PC-3 (cell line): ENCODE measurements around the gene SRSF7. TPM values are rescaled to one million over a fixed set of nuclear protein-coding genes. Genes with fewer than 3 reads are reported as not detected.

Experiments used
- ATAC-seq: fragments of 200-7000 bp; cut with Tn5 transposase; 2 replicates; pipeline ENCODE4 v1.9.1; 2020; ENCODE audit warnings: mild to moderate bottlenecking, moderate library complexity
- BruUV-seq: library from RNA; stranded (reverse); fragments of 400-500 nt; replicated peaks from 2 replicates; lab custom pipeline; 2021; lab: Mats Ljungman, UMichigan
- CTCF ChIA-PET: fragments of 300-600 bp; sonication (Branson Sonifier 250); formaldehyde crosslinking; loops from one replicate; lab custom pipeline; 2022; ENCODE audit warnings: antibody characterized with exemption; lab: Charles Lee
- POLR2A ChIA-PET: fragments of 300-600 bp; sonication (Branson Sonifier 250); formaldehyde crosslinking; loops from one replicate; lab custom pipeline; 2022; ENCODE audit warnings: antibody characterized with exemption; ENCODE audit not compliant: unreplicated experiment; lab: Charles Lee
- DNase-seq: peaks from one replicate; pipeline ENCODE4 v3.0.0-alpha.2; 2015
- H2AFZ ChIP-seq: fragments of 300-600 bp; sonication (generic); 2 replicates; pipeline ENCODE4 v1.6.0; 2016; ENCODE audit warnings: antibody characterized with exemption, low read length
- H3F3A ChIP-seq: fragments of 300-600 bp; sonication (generic); one replicate; pipeline ENCODE4 v1.6.0; 2017; ENCODE audit warnings: antibody characterized with exemption, low read length, control low read depth, mild to moderate bottlenecking; ENCODE audit not compliant: unreplicated experiment
- H3K27ac ChIP-seq: fragments of 300-600 bp; sonication (generic); 2 replicates; pipeline ENCODE4 v1.5.1; 2016; ENCODE audit warnings: mild to moderate bottlenecking, low read length
- H3K27me3 ChIP-seq: fragments of 300-600 bp; sonication (generic); 2 replicates; pipeline ENCODE4 v1.6.1; 2016; ENCODE audit warnings: low read length, mixed read lengths
- H3K36me3 ChIP-seq: fragments of 300-600 bp; sonication (generic); 2 replicates; pipeline ENCODE4 v1.6.1; 2016; ENCODE audit warnings: low read depth, mixed run types, low read length, mixed read lengths
- H3K4me1 ChIP-seq: fragments of 300-600 bp; sonication (generic); 2 replicates; pipeline ENCODE4 v1.5.1; 2016; ENCODE audit warnings: low read length; ENCODE audit not compliant: insufficient read depth
- H3K4me2 ChIP-seq: fragments of 300-600 bp; sonication (generic); 2 replicates; pipeline ENCODE4 v1.6.0; 2016; ENCODE audit warnings: low read length
- H3K4me3 ChIP-seq: fragments of 300-600 bp; sonication (generic); 2 replicates; pipeline ENCODE4 v1.5.1; 2016; ENCODE audit warnings: mild to moderate bottlenecking, low read length, mixed read lengths
- H3K79me2 ChIP-seq: fragments of 300-600 bp; sonication (generic); 2 replicates; pipeline ENCODE4 v1.6.1; 2017; ENCODE audit warnings: low read length, mixed read lengths
- H3K9ac ChIP-seq: fragments of 300-600 bp; sonication (generic); 2 replicates; pipeline ENCODE4 v1.6.0; 2016; ENCODE audit warnings: mild to moderate bottlenecking, low read length
- H3K9me2 ChIP-seq: fragments of 300-600 bp; sonication (generic); replicated peaks from 2 replicates; pipeline ENCODE4 v1.6.1; 2016; ENCODE audit warnings: mixed run types, low read length, mixed read lengths
- H3K9me3 ChIP-seq: fragments of 300-600 bp; sonication (generic); 2 replicates; pipeline ENCODE4 v1.6.1; 2016; ENCODE audit warnings: low read length, mixed read lengths
- H4K20me1 ChIP-seq: fragments of 300-600 bp; sonication (generic); 2 replicates; pipeline ENCODE4 v1.6.1; 2016; ENCODE audit warnings: low read length, mixed read lengths
- CTCF ChIP-seq: fragments of 300-600 bp; sonication (generic); conservative IDR thresholded peaks from 2 replicates; pipeline ENCODE4 v1.5.1; 2017; ENCODE audit warnings: antibody characterized with exemption, low read depth, mild to moderate bottlenecking, low read length
- EZH2 ChIP-seq: fragments of 300-600 bp; sonication (generic); IDR thresholded peaks from one replicate; pipeline ENCODE4 v1.6.1; 2017; ENCODE audit warnings: antibody characterized with exemption, mild to moderate bottlenecking, low read length; ENCODE audit not compliant: unreplicated experiment
- EZH2phosphoT487 ChIP-seq: fragments of 300-600 bp; sonication (generic); IDR thresholded peaks from 2 replicates; pipeline ENCODE4 v1.6.1; 2018; ENCODE audit warnings: mild to moderate bottlenecking, antibody characterized with exemption, low read length, borderline replicate concordance
- intact Hi-C: fragments of 100-400 bp; cut with micrococcal nuclease; formaldehyde crosslinking; loops from 2 replicates; pipeline ENCODE4 v1.9.0; 2023
- total RNA-seq: library from RNA; depleted of rRNA; stranded (reverse); fragments of >200 nt; gene quantifications from 2 replicates; pipeline ENCODE4 v1.2.3, GENCODE V29; 2014

Gene SRSF7
- total RNA-seq, 1 experiment from 2014 or later = 160 TPM

GRCh38 chr2:38731684-38732221, 19.4 kb downstream of the SRSF7 start:
- H3K9me2 ChIP-seq = no peaks in the 10 kb centered on the region
- H3K27me3 ChIP-seq = no peaks in the 10 kb centered on the region
- no peaks in the 10 kb centered on the region for H3K9me3 ChIP-seq
- H3K9ac ChIP-seq = no peak overlapping the region
- intact Hi-C loops = no loop called here
- H3K4me3 ChIP-seq = no peak overlapping the region
- TF ChIP-seq CTCF (no peak), EZH2 (no peak), EZH2phosphoT487 (no peak)
- peaks cover 4% of the 10 kb centered on the region; the same call in 1 of the 2 replicates for H3K36me3 ChIP-seq
- H2AFZ ChIP-seq = no peak overlapping the region
- no peaks in the 10 kb centered on the region for H3F3A ChIP-seq
- H4K20me1 ChIP-seq = no peaks in the 10 kb centered on the region
- no peak overlapping the region for H3K4me2 ChIP-seq
- CTCF ChIA-PET = no interaction called here
- H3K4me1 ChIP-seq = no peaks in the 10 kb centered on the region
- no TSS peak for BruUV-seq
- no peak for ATAC-seq
- POLR2A ChIA-PET = no interaction called here
- no peaks in the 10 kb centered on the region for H3K79me2 ChIP-seq
- H3K27ac ChIP-seq = no peak overlapping the region
- no peak for DNase-seq

- Histone ChIP-seq H3K27ac (no peak overlapping the region), H3K9me3 (no peaks in the 10 kb centered on the region), H3K27me3 (no peaks in the 10 kb centered on the region), H3F3A (no peaks in the 10 kb centered on the region), H3K36me3 (peaks cover 4% of the 10 kb centered on the region; the same call in 1 of the 2 replicates), H2AFZ (no peak overlapping the region), H3K4me1 (no peaks in the 10 kb centered on the region), H3K79me2 (no peaks in the 10 kb centered on the region), H4K20me1 (no peaks in the 10 kb centered on the region), H3K9ac (no peak overlapping the region), H3K4me2 (no peak overlapping the region), H3K4me3 (no peak overlapping the region), H3K9me2 (no peaks in the 10 kb centered on the region)
- intact Hi-C loops = no loop called here
- POLR2A ChIA-PET = no interaction called here
- no peak for DNase-seq
- TF ChIP-seq EZH2 = no peak
- no peak for TF ChIP-seq EZH2phosphoT487
- no peak for TF ChIP-seq CTCF
- no peak for ATAC-seq
- CTCF ChIA-PET = no interaction called here
- no TSS peak for BruUV-seq
Observed at GRCh38 chr2:38731090-38731489, 20.1 kb downstream of the SRSF7 start.

GRCh38 chr2:38728694-38729093, 22.5 kb downstream of the SRSF7 start:
- DNase-seq = no peak
- POLR2A ChIA-PET = no interaction called here

More at GRCh38 chr2:38728694-38729093, 22.5 kb downstream of the SRSF7 start:
- H3K9me3 ChIP-seq = no peaks in the 10 kb centered on the region
- H4K20me1 ChIP-seq = no peaks in the 10 kb centered on the region
- H3K79me2 ChIP-seq = no peaks in the 10 kb centered on the region
- H3K4me3 ChIP-seq = no peak overlapping the region
- TF ChIP-seq EZH2phosphoT487 (no peak), EZH2 (no peak), CTCF (no peak)
- H2AFZ ChIP-seq = no peak overlapping the region
- no peaks in the 10 kb centered on the region for H3F3A ChIP-seq
- H3K9ac ChIP-seq = no peak overlapping the region
- no peak for ATAC-seq
- CTCF ChIA-PET = no interaction called here
- BruUV-seq = no TSS peak
- no peak overlapping the region for H3K4me2 ChIP-seq
- no peaks in the 10 kb centered on the region for H3K9me2 ChIP-seq
- no peaks in the 10 kb centered on the region for H3K4me1 ChIP-seq
- no peak overlapping the region for H3K27ac ChIP-seq
- H3K27me3 ChIP-seq = no peaks in the 10 kb centered on the region
- peaks cover 4% of the 10 kb centered on the region; the same call in 1 of the 2 replicates for H3K36me3 ChIP-seq
- intact Hi-C loops = loop anchor here (10.0 kb wide), 1 partner anchor 64 kb away; the partner anchor contains the start of gene GALM
